SU-DHL-6 (cell line): ENCODE results near the gene TAF6L.
"Not testable (repeated sequence)": the region's sequence is repeated elsewhere in the genome, so short reads cannot be mapped to it uniquely, and the experiment has no call there.

ENCODE experiments used
- CTCF ChIP-seq: fragments of 200-600 bp; sonication (generic); IDR thresholded peaks from one replicate; pipeline ENCODE4 v1.5.1; 2017; ENCODE audit warnings: antibody characterized with exemption, mild to moderate bottlenecking, low read length, moderate library complexity; ENCODE audit not compliant: insufficient read depth, poor library complexity, severe bottlenecking
- EZH2phosphoT487 ChIP-seq: fragments of 200-600 bp; sonication (generic), shearing (Covaris generic); conservative IDR thresholded peaks from 2 replicates; pipeline ENCODE4 v1.6.1; 2018; ENCODE audit warnings: mild to moderate bottlenecking, antibody characterized with exemption, low read length, moderate library complexity, mixed read lengths

- TF ChIP-seq CTCF, EZH2phosphoT487: not testable (repeated sequence)
These were observed 56.9 kb downstream of the TAF6L start for GRCh38 chr11:62828130-62828529.
